ENCODE results near the gene SALL1. TPM values are rescaled to one million over a fixed set of nuclear protein-coding genes. Genes with fewer than 3 reads are reported as not detected.

SALL1 gene
- total and polyA plus RNA-seq, 9 of the 15 experiments (the other 6 are each of a cell fraction or from before 2014, with no cell fraction given) = not detected

DNA sequence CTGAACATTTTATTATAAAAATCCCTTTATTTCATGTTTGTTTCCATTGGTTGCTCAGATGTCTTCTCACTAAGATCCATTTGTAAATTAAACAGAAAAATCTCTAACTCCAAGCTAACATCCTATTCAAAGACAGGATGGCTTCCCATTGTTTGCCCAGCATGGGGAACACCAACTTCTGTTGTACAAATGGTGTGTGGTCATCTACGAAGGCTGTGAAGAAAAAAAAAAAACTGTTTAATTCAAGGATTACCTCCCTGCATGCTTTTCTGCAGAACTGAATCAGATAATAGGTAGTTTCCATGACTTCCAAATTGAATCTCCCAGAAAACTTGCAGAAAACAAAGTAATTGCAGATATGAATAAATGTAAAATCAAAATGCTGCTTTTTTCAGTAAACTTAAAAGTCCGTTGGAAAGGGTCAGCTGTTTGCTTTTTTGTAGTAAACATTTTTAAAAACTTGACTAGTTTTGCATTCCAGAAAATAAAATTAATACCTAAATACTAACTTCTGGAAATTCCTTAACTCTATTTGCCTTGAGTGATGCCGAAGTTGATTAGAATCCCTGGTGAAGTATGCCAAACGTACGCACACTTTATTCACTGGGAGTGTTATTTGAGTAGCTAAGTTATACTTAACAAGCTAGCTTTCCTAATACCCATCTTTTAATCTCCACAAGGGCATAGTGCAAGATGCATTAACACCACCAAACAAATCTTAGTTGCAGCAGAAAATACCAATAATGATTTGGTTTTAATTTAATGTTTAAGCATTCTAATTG, 7.7 kb downstream of the SALL1 start (continued):
- TF ChIP-seq, protein P1, sequence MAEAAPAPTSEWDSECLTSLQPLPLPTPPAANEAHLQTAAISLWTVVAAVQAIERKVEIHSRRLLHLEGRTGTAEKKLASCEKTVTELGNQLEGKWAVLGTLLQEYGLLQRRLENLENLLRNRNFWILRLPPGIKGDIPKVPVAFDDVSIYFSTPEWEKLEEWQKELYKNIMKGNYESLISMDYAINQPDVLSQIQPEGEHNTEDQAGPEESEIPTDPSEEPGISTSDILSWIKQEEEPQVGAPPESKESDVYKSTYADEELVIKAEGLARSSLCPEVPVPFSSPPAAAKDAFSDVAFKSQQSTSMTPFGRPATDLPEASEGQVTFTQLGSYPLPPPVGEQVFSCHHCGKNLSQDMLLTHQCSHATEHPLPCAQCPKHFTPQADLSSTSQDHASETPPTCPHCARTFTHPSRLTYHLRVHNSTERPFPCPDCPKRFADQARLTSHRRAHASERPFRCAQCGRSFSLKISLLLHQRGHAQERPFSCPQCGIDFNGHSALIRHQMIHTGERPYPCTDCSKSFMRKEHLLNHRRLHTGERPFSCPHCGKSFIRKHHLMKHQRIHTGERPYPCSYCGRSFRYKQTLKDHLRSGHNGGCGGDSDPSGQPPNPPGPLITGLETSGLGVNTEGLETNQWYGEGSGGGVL (CRISPR knock-in tag; IDR thresholded peaks at IDR 0.05) = no peak
- TF ChIP-seq ZNF3 (CRISPR knock-in tag; IDR thresholded peaks at IDR 0.05) = no peak

DNA sequence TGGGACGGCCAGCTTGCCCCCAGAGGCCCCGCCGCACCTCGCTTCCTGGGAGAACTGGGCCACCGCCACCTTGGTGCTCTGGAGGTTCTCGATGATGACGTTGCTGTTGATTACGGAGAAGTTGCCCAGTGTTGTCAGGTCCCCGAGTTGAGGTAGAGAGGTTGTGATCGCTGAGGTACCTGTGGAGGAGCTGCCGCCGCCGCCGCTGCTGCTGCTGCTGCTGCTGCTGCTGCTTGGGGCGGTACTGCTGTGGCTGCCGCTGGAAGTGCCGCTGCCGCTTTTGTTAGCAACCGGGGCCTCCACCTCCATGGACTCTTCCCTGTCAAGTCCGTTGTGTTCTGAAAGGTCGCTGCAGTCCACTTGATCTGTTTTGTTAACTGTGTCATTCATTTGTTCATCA, 9.5 kb downstream of the SALL1 start:
- no peak for FAIRE-seq
- no peak for TF ChIP-seq NONO (IDR thresholded peaks at IDR 0.05; ENCODE audit: low read depth in 2 of 2, low read length in 1 of 2)
- no peak for TF ChIP-seq SMAD2 (IDR thresholded peaks at IDR 0.05; ENCODE audit: low read depth, low read length)
- TF ChIP-seq PYGO2 (tag; IDR thresholded peaks at IDR 0.05) = no peak
- no peak for TF ChIP-seq MCM5 (IDR thresholded peaks at IDR 0.05; ENCODE audit: low read depth)
- TF ChIP-seq PRMT5 (CRISPR knock-in tag; IDR thresholded peaks at IDR 0.05) = no peak
- TF ChIP-seq, protein P2, sequence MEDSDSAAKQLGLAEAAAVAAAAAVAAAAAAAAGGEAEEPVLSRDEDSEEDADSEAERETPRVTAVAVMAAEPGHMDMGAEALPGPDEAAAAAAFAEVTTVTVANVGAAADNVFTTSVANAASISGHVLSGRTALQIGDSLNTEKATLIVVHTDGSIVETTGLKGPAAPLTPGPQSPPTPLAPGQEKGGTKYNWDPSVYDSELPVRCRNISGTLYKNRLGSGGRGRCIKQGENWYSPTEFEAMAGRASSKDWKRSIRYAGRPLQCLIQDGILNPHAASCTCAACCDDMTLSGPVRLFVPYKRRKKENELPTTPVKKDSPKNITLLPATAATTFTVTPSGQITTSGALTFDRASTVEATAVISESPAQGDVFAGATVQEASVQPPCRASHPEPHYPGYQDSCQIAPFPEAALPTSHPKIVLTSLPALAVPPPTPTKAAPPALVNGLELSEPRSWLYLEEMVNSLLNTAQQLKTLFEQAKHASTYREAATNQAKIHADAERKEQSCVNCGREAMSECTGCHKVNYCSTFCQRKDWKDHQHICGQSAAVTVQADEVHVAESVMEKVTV (CRISPR knock-in tag; IDR thresholded peaks at IDR 0.05) = no peak
- TF ChIP-seq MTF1 (CRISPR knock-in tag; IDR thresholded peaks at IDR 0.05; ENCODE audit: borderline replicate concordance) = no peak
- TF ChIP-seq, protein P3, sequence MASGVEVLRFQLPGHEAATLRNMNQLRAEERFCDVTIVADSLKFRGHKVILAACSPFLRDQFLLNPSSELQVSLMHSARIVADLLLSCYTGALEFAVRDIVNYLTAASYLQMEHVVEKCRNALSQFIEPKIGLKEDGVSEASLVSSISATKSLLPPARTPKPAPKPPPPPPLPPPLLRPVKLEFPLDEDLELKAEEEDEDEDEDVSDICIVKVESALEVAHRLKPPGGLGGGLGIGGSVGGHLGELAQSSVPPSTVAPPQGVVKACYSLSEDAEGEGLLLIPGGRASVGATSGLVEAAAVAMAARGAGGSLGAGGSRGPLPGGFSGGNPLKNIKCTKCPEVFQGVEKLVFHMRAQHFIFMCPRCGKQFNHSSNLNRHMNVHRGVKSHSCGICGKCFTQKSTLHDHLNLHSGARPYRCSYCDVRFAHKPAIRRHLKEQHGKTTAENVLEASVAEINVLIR (CRISPR knock-in tag; IDR thresholded peaks at IDR 0.05) = no peak
- TF ChIP-seq, protein P4, sequence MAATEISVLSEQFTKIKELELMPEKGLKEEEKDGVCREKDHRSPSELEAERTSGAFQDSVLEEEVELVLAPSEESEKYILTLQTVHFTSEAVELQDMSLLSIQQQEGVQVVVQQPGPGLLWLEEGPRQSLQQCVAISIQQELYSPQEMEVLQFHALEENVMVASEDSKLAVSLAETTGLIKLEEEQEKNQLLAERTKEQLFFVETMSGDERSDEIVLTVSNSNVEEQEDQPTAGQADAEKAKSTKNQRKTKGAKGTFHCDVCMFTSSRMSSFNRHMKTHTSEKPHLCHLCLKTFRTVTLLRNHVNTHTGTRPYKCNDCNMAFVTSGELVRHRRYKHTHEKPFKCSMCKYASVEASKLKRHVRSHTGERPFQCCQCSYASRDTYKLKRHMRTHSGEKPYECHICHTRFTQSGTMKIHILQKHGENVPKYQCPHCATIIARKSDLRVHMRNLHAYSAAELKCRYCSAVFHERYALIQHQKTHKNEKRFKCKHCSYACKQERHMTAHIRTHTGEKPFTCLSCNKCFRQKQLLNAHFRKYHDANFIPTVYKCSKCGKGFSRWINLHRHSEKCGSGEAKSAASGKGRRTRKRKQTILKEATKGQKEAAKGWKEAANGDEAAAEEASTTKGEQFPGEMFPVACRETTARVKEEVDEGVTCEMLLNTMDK (IDR thresholded peaks at IDR 0.05; ENCODE audit: borderline replicate concordance, insufficient read depth, low read depth, low read length, poor library complexity, severe bottlenecking) = no peak
- no peak for TF ChIP-seq NUFIP1 (IDR thresholded peaks at IDR 0.05; ENCODE audit: partially characterized antibody)
- no peak for TF ChIP-seq MTA1 (IDR thresholded peaks at IDR 0.05; ENCODE audit: borderline replicate concordance)
- TF ChIP-seq PHTF2 (CRISPR knock-in tag; IDR thresholded peaks at IDR 0.05) = no peak

More for the DNA sequence above, 9.5 kb downstream of the SALL1 start:
- H3K4me1 ChIP-seq (replicated peaks in 1 of 2; ENCODE audit: control insufficient read depth in 2 of 2, insufficient read depth in 2 of 2, low read length in 2 of 2) = no peaks in the 10 kb centered on the region
- no peaks in the 10 kb centered on the region for H3K9me3 ChIP-seq (replicated peaks; ENCODE audit: control insufficient read depth, insufficient read depth, low read depth, low read length)
- no peaks in the 10 kb centered on the region for H3K9me1 ChIP-seq (ENCODE audit: control insufficient read depth, insufficient read depth, low read length)
- WGBS (ENCODE audit: insufficient coverage, low coverage, missing lambda C conversion rate) = 0% methylated on average over 21 of the region's 21 CpGs
- no peak overlapping the region for H3K9ac ChIP-seq (ENCODE audit: insufficient read depth in 1 of 2, low read depth in 2 of 2, low read length in 2 of 2)
- H2AFZ ChIP-seq (ENCODE audit: low read depth, low read length) = no peak overlapping the region
- POLR2A ChIA-PET = no interaction called here
- no peaks in the 10 kb centered on the region for H4K20me1 ChIP-seq (replicated peaks; ENCODE audit: control insufficient read depth, insufficient read depth, low read length)
- H3K79me2 ChIP-seq (ENCODE audit: control insufficient read depth, insufficient read depth, low read length) = no peaks in the 10 kb centered on the region
- H3K27ac ChIP-seq (ENCODE audit: extremely low read depth, low read depth, low read length) = no peak overlapping the region
- peaks cover 4 to 34% of the 10 kb centered on the region in 2 experiments; a peak in 4 of 5 replicates for H3K27me3 ChIP-seq (ENCODE audit: control insufficient read depth in 2 of 2, insufficient read depth in 2 of 2, low read length in 2 of 2)
- BruUV-seq (replicated peaks) = no TSS peak
- no peak for ATAC-seq
- no peaks in the 10 kb centered on the region for H3K36me3 ChIP-seq (ENCODE audit: control insufficient read depth, insufficient read depth, low read length)
- CTCF ChIA-PET (ENCODE audit: low intra/inter-chr PET ratio) = no interaction called here
- in situ Hi-C loops (cut with MboI) = no loop called here
- no peak overlapping the region for H3K4me3 ChIP-seq
- no peak for DNase-seq (ENCODE audit: extremely low read depth in 1 of 4, low spot score in 3 of 4)
- no peak overlapping the region for H3K4me2 ChIP-seq (ENCODE audit: insufficient read depth, low read length)
- intact Hi-C loops (cut with micrococcal nuclease) = no loop called here

Measured in K562 (cell line).